ENCODE results near the gene LAPTM4A. TPM values are rescaled to one million over a fixed set of nuclear protein-coding genes. Genes with fewer than 3 reads are reported as not detected.

LAPTM4A gene
- total and polyA plus RNA-seq, 10 donors: 54.9 to 158 (median 113) TPM

DNA sequence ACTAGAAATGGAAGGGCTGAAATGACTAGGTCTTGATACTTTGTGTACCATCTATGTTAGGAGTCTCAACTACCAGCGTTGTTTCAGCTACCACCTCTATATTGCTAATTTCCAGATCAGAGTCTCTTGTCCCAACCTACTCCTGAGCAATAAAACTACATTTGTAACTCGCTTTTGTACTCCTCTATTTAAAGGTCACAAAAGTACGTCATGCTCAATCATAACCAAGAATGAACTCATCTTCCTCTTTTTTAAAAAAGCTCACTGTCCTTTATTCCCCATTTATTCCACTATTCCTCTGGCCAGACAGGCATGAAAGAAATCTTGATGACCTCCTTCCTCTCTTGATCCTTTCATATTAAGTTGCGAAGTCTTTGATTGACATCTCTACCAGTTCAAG, 27.7 kb downstream of the LAPTM4A start:
- no peak overlapping the region for H3K4me3 ChIP-seq
- 82 to 90% (median 85%) methylated on average over 4 of the region's 4 CpGs for WGBS, 5 donors
- H3K27ac ChIP-seq: no peak overlapping the region
- peaks cover 0 to 37% (median 30%) of the 10 kb centered on the region in 8 donors for H3K9me3 ChIP-seq
- peaks cover 0 to 20% (median 11%) of the 10 kb centered on the region in 6 donors for H3K36me3 ChIP-seq
- TF ChIP-seq POLR2AphosphoS5 (IDR thresholded peaks at IDR 0.05) (no peak), POLR2A (IDR thresholded peaks at IDR 0.05) (no peak), CTCF (IDR thresholded peaks at IDR 0.05 in 8 of 11, conservative IDR thresholded peaks at IDR 0.05 in 3 of 11) (no peak)
- DNase-seq: no peak
- H3K4me1 ChIP-seq: no peaks in the 10 kb centered on the region
- H3K27me3 ChIP-seq (replicated peaks in 1 of 7): no peaks in the 10 kb centered on the region
- intact Hi-C loops (cut with DNase I; ENCODE audit: low total_unique reads): no loop called here

DNA sequence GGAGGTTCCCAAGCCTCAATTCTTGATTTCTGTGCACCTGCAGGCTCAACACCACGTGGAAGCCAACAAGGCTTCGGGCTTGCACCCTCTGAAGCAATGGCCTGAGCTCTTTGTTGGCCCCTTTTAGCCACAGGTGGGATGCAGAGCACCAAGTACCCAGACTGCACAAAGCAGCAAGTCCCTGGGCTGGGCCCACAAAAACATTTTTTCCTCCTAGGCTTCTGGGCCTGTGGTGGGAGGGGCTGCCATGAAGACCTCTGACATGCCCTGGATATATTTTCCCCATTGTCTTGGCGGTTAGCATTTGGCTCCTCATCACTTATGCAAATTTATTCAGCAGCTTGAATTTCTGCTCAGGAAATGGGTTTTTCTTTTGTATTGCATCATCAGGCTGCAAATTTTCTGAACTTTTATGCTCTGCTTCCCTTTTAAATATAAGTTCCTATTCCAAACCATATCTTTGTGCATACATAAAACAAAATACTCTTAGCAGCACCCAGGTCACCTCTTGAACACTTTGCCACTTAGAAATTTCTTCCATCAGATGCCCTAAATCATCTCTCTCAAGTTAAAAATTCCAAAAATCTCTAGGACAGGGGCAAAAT, 29.9 kb downstream of the LAPTM4A start:
- no peak overlapping the region for H3K4me3 ChIP-seq
- H3K27ac ChIP-seq: no peak overlapping the region
- H3K9me3 ChIP-seq: peaks cover 0 to 32% (median 22%) of the 10 kb centered on the region in 8 donors
- no peak for TF ChIP-seq CTCF (IDR thresholded peaks at IDR 0.05 in 8 of 11, conservative IDR thresholded peaks at IDR 0.05 in 3 of 11)
- TF ChIP-seq POLR2AphosphoS5 (IDR thresholded peaks at IDR 0.05): no peak
- TF ChIP-seq POLR2A (IDR thresholded peaks at IDR 0.05): no peak
- H3K36me3 ChIP-seq: no peaks in the 10 kb centered on the region
- 72 to 85% (median 81%) methylated on average over 3 of the region's 3 CpGs for WGBS, 5 donors
- H3K27me3 ChIP-seq (replicated peaks in 1 of 7): no peaks in the 10 kb centered on the region
- intact Hi-C loops (cut with DNase I; ENCODE audit: low total_unique reads): no loop called here
- H3K4me1 ChIP-seq: no peaks in the 10 kb centered on the region
- DNase-seq: no peak

- no peak for TF ChIP-seq POLR2A (IDR thresholded peaks at IDR 0.05)
- no peak for TF ChIP-seq POLR2AphosphoS5 (IDR thresholded peaks at IDR 0.05)
- no peak for TF ChIP-seq CTCF (IDR thresholded peaks at IDR 0.05 in 8 of 11, conservative IDR thresholded peaks at IDR 0.05 in 3 of 11)
- Histone ChIP-seq H3K9me3 (peaks cover 0 to 32% (median 22%) of the 10 kb centered on the region in 8 donors), H3K27ac (no peak overlapping the region), H3K4me3 (no peak overlapping the region), H3K27me3 (replicated peaks in 1 of 7) (no peaks in the 10 kb centered on the region), H3K4me1 (no peaks in the 10 kb centered on the region), H3K36me3 (no peaks in the 10 kb centered on the region)
- intact Hi-C loops (cut with DNase I; ENCODE audit: low total_unique reads): no loop called here
- 88 to 96% (median 92%) methylated on average over 4 of the region's 4 CpGs for WGBS, 5 donors
- no peak for DNase-seq
Observed at GRCh38 chr2:20019747-20020146, 31.7 kb downstream of the LAPTM4A start.

- no peak for DNase-seq
- H3K9me3 ChIP-seq: peaks cover 0 to 32% (median 22%) of the 10 kb centered on the region in 8 donors
- no peaks in the 10 kb centered on the region for H3K36me3 ChIP-seq
- WGBS, 5 donors: 80 to 100% (median 97%) methylated on average over 2 of the region's 2 CpGs
- intact Hi-C loops (cut with DNase I; ENCODE audit: low total_unique reads): no loop called here
- no peaks in the 10 kb centered on the region for H3K4me1 ChIP-seq
- H3K27ac ChIP-seq: no peak overlapping the region
- no peak overlapping the region for H3K4me3 ChIP-seq
- TF ChIP-seq POLR2AphosphoS5 (IDR thresholded peaks at IDR 0.05) (no peak), CTCF (IDR thresholded peaks at IDR 0.05 in 8 of 11, conservative IDR thresholded peaks at IDR 0.05 in 3 of 11) (no peak), POLR2A (IDR thresholded peaks at IDR 0.05) (no peak)
- peaks cover 0 to 4% (median 0%) of the 10 kb centered on the region in 7 donors for H3K27me3 ChIP-seq (replicated peaks in 1 of 7)
Observed at GRCh38 chr2:20018601-20019152, 32.8 kb downstream of the LAPTM4A start.

All from spleen (tissue), 11 donors.